Heart right ventricle (tissue), 16 donors: ENCODE results near the gene FERD3L. TPM values are rescaled to one million over a fixed set of nuclear protein-coding genes. Genes with fewer than 3 reads are reported as not detected.

Source experiments
- ATAC-seq, 8 donors: fragments of 200-7000 bp; cut with Tn5 transposase; one replicate each; pipeline ENCODE4 v1.9.1; 2020; ENCODE audit warnings: mild to moderate bottlenecking in 8 of 8, moderate library complexity in 8 of 8, moderate number of reproducible peaks in 1 of 8
- DNase-seq, 2 donors: peaks; one replicate each; pipeline ENCODE4 v3.0.0-alpha.2; 2020
- H3K27ac ChIP-seq, 10 donors: fragments of 200-600 bp; sonication (generic) in 2 of 10; one replicate each; pipeline versions ENCODE4 v1.5.0 to v1.8.0; 2020 to 2022; ENCODE audit warnings: mild to moderate bottlenecking in 3 of 10
- H3K27me3 ChIP-seq, 7 donors: fragments of 200-600 bp; one replicate each; pipeline ENCODE4 v1.8.0; 2021 to 2022; ENCODE audit warnings: mild to moderate bottlenecking in 2 of 7
- H3K36me3 ChIP-seq, 9 donors: fragments of 200-600 bp; sonication (generic) in 1 of 9; one replicate each; pipeline versions ENCODE4 v1.5.0 to v1.8.0; 2020 to 2022; ENCODE audit warnings: mild to moderate bottlenecking in 2 of 9
- H3K4me1 ChIP-seq, 9 donors: fragments of 200-600 bp; sonication (generic) in 1 of 9; one replicate each; pipeline versions ENCODE4 v1.5.0 to v1.8.0; 2020 to 2022; ENCODE audit warnings: mild to moderate bottlenecking in 4 of 9
- H3K4me3 ChIP-seq, 10 donors: fragments of 200-600 bp; sonication (generic) in 2 of 10; one replicate each; pipeline versions ENCODE4 v1.5.0 to v1.8.0; 2020 to 2022; ENCODE audit warnings: mild to moderate bottlenecking in 7 of 10, moderate library complexity in 2 of 10
- H3K9me3 ChIP-seq, 11 donors: fragments of 200-600 bp in 10 of 11; sonication (generic) in 2 of 11; one replicate each; pipeline versions ENCODE4 v1.5.0 to v1.8.0; 2013 to 2022; ENCODE audit warnings: mild to moderate bottlenecking in 2 of 11, control low read depth in 1 of 11, moderate library complexity in 1 of 11
- WGBS, 2 donors: extraction: QIAGEN DNeasy Blood & Tissue Kit; methylation state at CpG; one replicate each; pipeline ENCODE4 v1.1.7; 2013; ENCODE audit warnings: inconsistent platforms in 1 of 2; 5-methylcytosine and 5-hydroxymethylcytosine counted together
- intact Hi-C, 10 donors: fragments of 100-400 bp; cut with DNase I; formaldehyde crosslinking; loops; one replicate each; pipeline versions ENCODE4 v1.11.1 to v1.14.2; 2022
- polyA plus RNA-seq, 2 donors: library from polyadenylated mRNA; stranded (reverse); fragments of 200-250 nt; gene quantifications; one replicate each; pipeline ENCODE4 v1.2.3, GENCODE V29; 2013
- total RNA-seq, 10 donors: library from RNA; stranded (reverse); fragmentation: NEBNext Ultra II Directional in 3 of 10; extraction: Animal tissue kit (Norgen Biotek cat#: 25700) in 3 of 10; gene quantifications; one replicate each; pipeline versions ENCODE4 v1.2.1 to v1.2.4, GENCODE V29; 2021 to 2023
- TF ChIP-seq, protein P1 (sequence below), 9 donors: fragments of 200-600 bp; sonication (generic) in 2 of 9; IDR thresholded peaks; one replicate each; pipeline versions ENCODE4 v1.5.0 to v1.8.0; 2021 to 2022; ENCODE audit warnings: antibody characterized with exemption in 9 of 9, mild to moderate bottlenecking in 5 of 9, moderate library complexity in 1 of 9
- donor health status: Arrhythmogenic right ventricular cardiomyopathy.
- donor health status: ischemic (EF 13 %, LVEDD 7.1; RV severe dilation, severe dysfunction).
- donor health status: healthy with polysubstance abuse.
- donor health status: DM: no; HTN: yes; CAD: no.
- donor health status: DM: no; HTN: no; CAD: no.
- donor health status: ischemic (EF 25% LVEDD 6.9; RV normal size, moderate dysfunction).
- donor health status: ischemic (EF 25% LVEDD 5.7; RV mildly dilated, moderate dysfunction).
- donor health status: healthy.
- donor health status: DM: yes; HTN: yes; CAD: no.
- donor health status: Ischemic cardiomyopathy.
- donor health status: ischemic (EF 35%, LVEDD 5.7; RV mildly dilated, moderate dysfunction).
- donor health status: nonischemic (EF 11% LVEDD 7.7; RV severe dilation, severe dysfunction).
- donor health status: DM: yes; HTN: yes; CAD: no.
- donor health status: PGD.
- donor health status: ischemic (EF 29% LVEDD 5.4; RV normal size, mild dysfunction).
- donor health status: nonischemic (EF 23%, LVEDD 6.1; RV moderate dilation, normal function).

FERD3L gene
- total and polyA plus RNA-seq, 12 donors: 0.09 TPM; not detected in 11

DNA sequence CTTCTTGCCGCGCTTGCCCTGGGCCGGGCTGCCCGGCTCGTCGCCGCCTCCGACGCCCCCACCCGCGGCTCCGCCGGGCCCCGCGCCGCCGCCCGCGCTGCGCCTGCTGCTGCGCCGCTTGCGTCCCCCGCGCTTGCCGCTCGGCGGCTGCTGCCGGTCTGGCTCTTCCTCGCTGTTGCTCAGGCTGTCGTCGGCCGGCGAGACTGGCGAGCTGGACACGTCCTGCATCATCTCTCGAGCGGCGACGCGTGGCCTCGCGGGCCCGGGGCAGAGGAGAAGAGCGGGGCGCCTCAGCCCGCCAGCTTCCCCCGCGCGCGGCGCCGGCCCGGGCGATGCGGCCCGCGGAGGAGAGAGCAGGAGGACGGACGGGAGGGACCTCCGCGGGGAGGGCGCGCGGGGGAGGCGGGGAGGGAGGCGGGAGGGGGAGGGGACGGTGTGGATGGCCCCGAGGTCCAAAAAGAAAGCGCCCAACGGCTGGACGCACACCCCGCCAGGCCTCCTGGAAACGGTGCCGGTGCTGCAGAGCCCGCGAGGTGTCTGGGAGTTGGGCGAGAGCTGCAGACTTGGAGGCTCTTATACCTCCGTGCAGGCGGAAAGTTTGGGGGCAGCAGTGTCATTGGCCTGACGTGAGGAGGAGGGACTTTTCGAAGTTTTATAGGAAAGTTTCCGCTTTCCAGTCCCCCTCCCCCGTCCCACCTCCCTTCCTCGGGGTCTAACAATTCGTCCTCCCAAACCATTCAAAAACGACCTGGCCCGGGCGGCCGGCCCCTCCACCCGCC lies 27.9 kb downstream of the FERD3L start, which contains the start of gene TWIST1:
Gene TWIST1 (minus strand): TSS at position 546 of the 779 bp plus-strand sequence. CDS start 315 bp downstream, at position 231.
- intact Hi-C loops: loop anchor here in 1 of 10 donors (10.0 kb wide), 1 partner anchor 762 kb away; no protein-coding TSS in a partner anchor
- H3K27me3 ChIP-seq: peaks cover 9 to 99% (median 94%) of the 10 kb centered on the region in 7 donors
- H3K4me3 ChIP-seq: peak within 1 kb of the TSS; percentile 47 to 72 (median 62)
- H3K27ac ChIP-seq: peak within 1 kb of the TSS in 9 of 10 donors; percentile 36 to 70 (median 52)
- no peaks in the 10 kb centered on the region for H3K9me3 ChIP-seq
- H3K4me1 ChIP-seq: peaks cover 0 to 32% (median 18%) of the 10 kb centered on the region in 9 donors
- ATAC-seq (peak; percentile 72 to 88 (median 82)), DNase-seq (peak; percentile 46 to 64)
- TF ChIP-seq, protein P1, sequence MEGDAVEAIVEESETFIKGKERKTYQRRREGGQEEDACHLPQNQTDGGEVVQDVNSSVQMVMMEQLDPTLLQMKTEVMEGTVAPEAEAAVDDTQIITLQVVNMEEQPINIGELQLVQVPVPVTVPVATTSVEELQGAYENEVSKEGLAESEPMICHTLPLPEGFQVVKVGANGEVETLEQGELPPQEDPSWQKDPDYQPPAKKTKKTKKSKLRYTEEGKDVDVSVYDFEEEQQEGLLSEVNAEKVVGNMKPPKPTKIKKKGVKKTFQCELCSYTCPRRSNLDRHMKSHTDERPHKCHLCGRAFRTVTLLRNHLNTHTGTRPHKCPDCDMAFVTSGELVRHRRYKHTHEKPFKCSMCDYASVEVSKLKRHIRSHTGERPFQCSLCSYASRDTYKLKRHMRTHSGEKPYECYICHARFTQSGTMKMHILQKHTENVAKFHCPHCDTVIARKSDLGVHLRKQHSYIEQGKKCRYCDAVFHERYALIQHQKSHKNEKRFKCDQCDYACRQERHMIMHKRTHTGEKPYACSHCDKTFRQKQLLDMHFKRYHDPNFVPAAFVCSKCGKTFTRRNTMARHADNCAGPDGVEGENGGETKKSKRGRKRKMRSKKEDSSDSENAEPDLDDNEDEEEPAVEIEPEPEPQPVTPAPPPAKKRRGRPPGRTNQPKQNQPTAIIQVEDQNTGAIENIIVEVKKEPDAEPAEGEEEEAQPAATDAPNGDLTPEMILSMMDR (IDR thresholded peaks at IDR 0.05): no peak
- no peaks in the 10 kb centered on the region for H3K36me3 ChIP-seq
- 1% methylated on average over 67 to 90 of the region's 91 CpGs for WGBS, 2 donors

GRCh38 chr7:19116121-19117090 lies 28.8 kb downstream of the FERD3L start:
- no peaks in the 10 kb centered on the region for H3K36me3 ChIP-seq
- intact Hi-C loops: loop anchor here in 1 of 10 donors (10.0 kb wide), 1 partner anchor 762 kb away; no protein-coding TSS in a partner anchor
- H3K4me1 ChIP-seq: peaks cover 0 to 32% (median 18%) of the 10 kb centered on the region in 9 donors
- DNase-seq (peak in 1 of 2 donors; percentile 28), ATAC-seq (peak in 4 of 8 donors; percentile 15 to 51 (median 20))
- H3K27ac ChIP-seq: peak overlapping the region in 9 of 10 donors; percentile 30 to 69 (median 50)
- WGBS, 2 donors: 1% methylated on average over 65 to 70 of the region's 70 CpGs
- peak overlapping the region; percentile 47 to 72 (median 62) for H3K4me3 ChIP-seq
- TF ChIP-seq, protein P1 (IDR thresholded peaks at IDR 0.05): no peak
- no peaks in the 10 kb centered on the region for H3K9me3 ChIP-seq
- H3K27me3 ChIP-seq: peaks cover 9 to 99% (median 96%) of the 10 kb centered on the region in 7 donors

GRCh38 chr7:19114551-19114855 lies 30.7 kb downstream of the FERD3L start:
- Histone ChIP-seq H3K9me3 (no peaks in the 10 kb centered on the region), H3K36me3 (no peaks in the 10 kb centered on the region), H3K27ac (no peak overlapping the region), H3K27me3 (peaks cover 9 to 99% (median 95%) of the 10 kb centered on the region in 7 donors), H3K4me1 (peaks cover 0 to 32% (median 18%) of the 10 kb centered on the region in 9 donors), H3K4me3 (peak overlapping the region in 2 of 10 donors; percentile 62 to 63)
- no peak for ATAC-seq
- no peak for DNase-seq
- intact Hi-C loops: loop anchor here in 1 of 10 donors (10.0 kb wide), 1 partner anchor 760 kb away; no protein-coding TSS in a partner anchor
- 42 to 48% methylated on average over 2 of the region's 2 CpGs for WGBS, 2 donors
- TF ChIP-seq, protein P1 (IDR thresholded peaks at IDR 0.05): no peak
